HG02571 (cell line): ENCODE data around the gene C5orf15.

Experiments
- ATAC-seq: cut with Tn5 transposase; IDR thresholded peaks from one replicate; pipeline ENCODE4 v1.9.1; 2021; ENCODE audit warnings: mild to moderate bottlenecking, moderate library complexity; ENCODE audit not compliant: unreplicated experiment

The C5orf15 gene

GRCh38 chr5:133925866-133926488 lies 42.4 kb downstream of the C5orf15 start:
- no peak for ATAC-seq

- ATAC-seq = no peak
These were observed 43.2 kb downstream of the C5orf15 start for GRCh38 chr5:133925269-133925668.

- no peak for ATAC-seq
These were observed 44.1 kb downstream of the C5orf15 start for GRCh38 chr5:133924221-133924920.

GRCh38 chr5:133921979-133922378 lies 46.4 kb downstream of the C5orf15 start:
- ATAC-seq = no peak

DNA sequence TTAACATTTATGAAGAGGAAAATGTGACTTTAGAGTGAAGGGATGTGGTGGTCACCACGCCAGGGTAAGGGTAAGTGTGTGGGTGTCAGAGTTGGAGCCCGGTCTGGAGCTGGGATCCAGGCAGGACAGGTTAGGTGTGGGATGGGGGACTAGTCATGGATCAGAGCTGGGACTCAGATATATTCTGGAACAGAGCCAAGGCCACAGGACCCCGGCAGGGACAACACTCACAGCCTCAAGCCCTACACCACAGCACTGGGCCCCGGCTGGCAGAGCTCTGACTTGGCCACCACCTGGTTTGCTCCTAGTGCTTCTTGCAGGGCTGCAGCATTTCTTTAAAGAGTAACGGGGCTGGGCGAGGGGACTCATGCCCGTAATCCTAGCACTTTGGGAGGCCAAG lies 47.4 kb downstream of the C5orf15 start:
- ATAC-seq = no peak

DNA sequence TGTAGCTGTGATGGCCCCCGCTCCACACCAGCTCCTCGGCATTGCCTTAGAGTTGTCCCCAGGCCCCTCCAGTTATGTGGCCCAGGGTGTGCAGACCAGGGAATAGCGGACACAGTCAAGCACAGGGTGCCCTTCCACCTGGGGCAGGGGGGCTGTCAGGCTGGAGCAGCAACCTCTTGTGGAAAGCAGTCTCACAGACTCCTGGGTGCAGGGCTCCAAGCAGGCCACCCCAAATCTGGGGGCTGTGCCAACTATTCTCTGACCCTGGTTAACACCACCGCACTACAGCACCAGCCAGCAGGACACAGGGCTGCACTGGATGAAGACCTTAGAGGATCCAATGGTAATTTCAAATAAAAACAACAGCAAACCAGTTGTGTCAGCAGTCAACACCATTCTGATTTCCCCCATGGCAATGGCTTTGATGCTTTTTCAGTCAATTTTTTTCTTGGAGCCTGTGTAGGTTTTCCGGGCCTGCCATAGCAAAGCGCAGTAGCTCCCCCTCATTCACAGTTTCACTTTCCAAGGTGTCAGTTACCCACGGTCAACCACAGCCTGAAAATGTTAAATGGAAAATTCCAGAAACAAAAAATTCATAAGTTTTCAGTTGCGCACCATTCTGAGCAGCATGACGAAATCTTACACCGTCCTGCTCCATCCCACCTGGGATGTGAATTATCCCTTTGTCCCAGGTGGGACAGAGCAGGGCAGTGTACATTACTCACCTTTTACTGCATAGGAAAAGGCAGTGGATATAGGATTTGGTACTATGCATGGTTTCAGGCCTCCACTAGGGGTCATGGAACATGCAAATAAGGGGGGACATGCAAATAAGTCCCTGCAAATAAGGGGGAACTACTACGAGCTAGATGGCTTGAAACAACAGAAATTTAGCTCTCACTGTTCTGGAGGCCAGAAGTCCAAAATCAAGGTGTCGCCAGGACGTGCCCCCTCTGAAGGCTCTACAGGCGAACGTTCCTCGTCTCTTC lies 49.0 kb downstream of the C5orf15 start:
- no peak for ATAC-seq

DNA sequence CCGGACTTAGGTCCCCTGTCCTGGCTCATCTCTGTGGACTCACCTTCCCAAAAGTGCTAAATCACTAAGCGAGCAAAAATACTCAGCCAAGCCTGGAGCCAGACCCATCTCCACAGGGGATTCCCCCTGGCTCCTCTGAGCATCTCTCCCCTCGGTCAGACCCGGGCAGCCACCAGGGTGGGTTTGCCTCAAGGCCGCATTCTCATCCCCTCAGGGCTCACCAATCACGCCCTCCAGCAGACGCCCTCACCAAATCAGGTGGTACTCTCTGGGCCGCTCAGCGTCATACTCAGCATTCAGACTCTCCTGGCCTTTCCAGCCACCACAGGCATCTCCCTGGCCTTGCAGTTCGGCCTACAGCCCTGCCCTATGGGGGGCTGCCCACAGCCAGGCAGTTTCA lies 49.7 kb downstream of the C5orf15 start:
- ATAC-seq = no peak

GRCh38 chr5:133918316-133918715 lies 50.1 kb downstream of the C5orf15 start:
- no peak for ATAC-seq

DNA sequence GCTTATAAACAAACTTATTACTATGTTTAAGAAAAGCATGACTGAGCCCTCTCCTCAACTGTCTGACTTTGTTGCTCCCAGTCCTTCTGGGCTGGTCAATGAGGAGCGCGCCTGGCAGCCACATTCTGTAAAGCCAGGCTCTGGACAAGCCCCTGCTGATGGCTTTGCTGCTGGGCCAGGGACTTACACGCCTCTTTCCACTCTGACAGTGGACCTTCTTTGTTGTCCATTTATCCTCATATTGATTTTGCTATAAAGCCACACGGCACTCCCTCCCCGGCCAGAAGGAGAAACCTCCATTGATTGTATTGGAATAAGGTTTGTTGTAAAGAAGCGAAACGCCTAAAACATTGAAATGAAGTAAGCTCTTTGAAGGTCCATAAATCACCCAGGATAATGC lies 50.6 kb downstream of the C5orf15 start:
- ATAC-seq = no peak

DNA sequence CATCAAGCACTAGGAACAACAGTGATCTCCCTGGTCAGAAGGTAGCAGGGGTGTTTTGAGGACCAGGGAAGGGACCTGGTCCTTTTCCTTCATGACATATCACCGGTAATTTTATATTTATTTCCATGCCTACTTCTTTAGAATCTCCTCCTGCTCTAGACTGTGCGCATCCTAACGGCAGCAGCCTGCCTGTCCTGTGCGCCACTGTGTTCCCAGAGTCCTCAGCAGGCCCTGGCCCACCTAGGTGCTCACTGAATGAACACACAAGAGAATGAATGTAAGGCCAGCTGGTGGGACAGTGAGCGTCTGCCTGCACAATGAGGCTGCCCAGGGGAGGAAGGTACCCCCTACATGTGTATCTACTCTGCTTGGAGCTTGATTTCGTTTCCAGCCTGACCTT lies 51.5 kb downstream of the C5orf15 start:
- no peak for ATAC-seq

GRCh38 chr5:133916479-133916878 lies 51.9 kb downstream of the C5orf15 start:
- ATAC-seq = no peak

GRCh38 chr5:133914434-133914833 lies 54.0 kb downstream of the C5orf15 start:
- no peak for ATAC-seq

- ATAC-seq = no peak
These were observed 54.8 kb downstream of the C5orf15 start for GRCh38 chr5:133913413-133914155.

DNA sequence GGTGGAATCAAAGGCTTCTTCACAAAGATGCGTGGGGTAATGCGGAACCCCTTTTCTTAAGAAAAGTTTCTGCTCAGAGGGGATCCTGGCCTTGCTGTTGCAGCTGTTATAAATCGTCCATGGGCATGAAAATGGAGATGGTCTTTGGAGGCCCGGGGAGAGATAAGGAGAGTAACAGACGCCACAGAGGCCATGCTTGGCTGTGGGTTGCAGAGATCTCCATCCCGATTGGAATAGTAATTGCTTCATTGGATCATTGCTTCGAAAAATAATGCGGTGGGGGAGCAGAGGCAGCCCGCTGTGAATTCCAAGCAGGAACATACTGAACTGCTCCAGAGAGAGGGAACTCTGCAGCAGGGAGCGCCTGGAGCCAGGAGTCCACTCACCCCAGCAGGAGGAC lies 55.5 kb downstream of the C5orf15 start:
- ATAC-seq = no peak

- ATAC-seq = no peak
These were observed 57.9 kb downstream of the C5orf15 start for GRCh38 chr5:133910571-133910970.

DNA sequence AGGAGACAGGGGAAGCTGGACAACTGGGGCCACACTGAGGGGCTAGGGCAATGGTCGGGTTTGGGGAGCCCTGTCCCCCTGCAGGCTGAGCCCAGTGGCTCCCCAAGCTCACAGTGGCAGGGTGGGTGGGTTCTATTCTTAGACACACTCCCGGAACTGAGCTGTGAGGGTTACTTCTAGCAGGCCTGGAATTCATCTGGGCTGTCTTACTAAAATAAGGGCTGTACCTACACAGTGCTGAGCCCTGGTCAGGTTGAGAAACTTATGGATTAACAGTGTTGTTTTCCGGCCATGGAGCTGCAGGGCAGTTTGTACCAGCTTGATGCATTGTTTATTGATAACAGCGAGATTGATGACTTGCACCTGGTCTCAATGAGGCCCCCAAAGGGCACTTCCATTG lies 58.8 kb downstream of the C5orf15 start:
- no peak for ATAC-seq

GRCh38 chr5:133907075-133907474 lies 61.4 kb downstream of the C5orf15 start:
- no peak for ATAC-seq

GRCh38 chr5:133906303-133906702 lies 62.1 kb downstream of the C5orf15 start:
- ATAC-seq = no peak
